IPS DF 19.7 (cell line): ENCODE data around the gene PNKD.
"Not testable (repeated sequence)": the region's sequence is repeated elsewhere in the genome, so short reads cannot be mapped to it uniquely, and the experiment has no call there.

Experiments
- DNase-seq: peaks from one replicate; pipeline ENCODE4 v3.0.0-alpha.2; 2013; ENCODE audit warnings: low read depth, low spot score

The PNKD gene

GRCh38 chr2:218291318-218292047, 21.2 kb downstream of the PNKD start:
- DNase-seq, result no peak

- no peak for DNase-seq
Measured at GRCh38 chr2:218292048-218293014, 22.0 kb downstream of the PNKD start, which contains the start of gene TMBIM1. TMBIM1 (minus strand) TSS chr2:218292503; CDS start chr2:218282141, 10,362 bp downstream.

- DNase-seq, result no peak
Measured at GRCh38 chr2:218293715-218294429, 23.6 kb downstream of the PNKD start.

GRCh38 chr2:218294430-218295022, 24.2 kb downstream of the PNKD start:
- no peak for DNase-seq

GRCh38 chr2:218295029-218295428, 24.7 kb downstream of the PNKD start:
- no peak for DNase-seq

- no peak for DNase-seq
Measured at GRCh38 chr2:218296200-218296599, 25.9 kb downstream of the PNKD start.

- no peak for DNase-seq
Measured at GRCh38 chr2:218296847-218297246, 26.5 kb downstream of the PNKD start.

- no peak for DNase-seq
Measured at GRCh38 chr2:218298314-218298875, 28.1 kb downstream of the PNKD start.

- no peak for DNase-seq
Measured at GRCh38 chr2:218300141-218300540, 29.8 kb downstream of the PNKD start.

GRCh38 chr2:218301176-218301819, 31.0 kb downstream of the PNKD start:
- DNase-seq, result peak; percentile 67

- no peak for DNase-seq
Measured at GRCh38 chr2:218305383-218305782, 35.1 kb downstream of the PNKD start.

- DNase-seq, result no peak
Measured at GRCh38 chr2:218306184-218306920, 36.0 kb downstream of the PNKD start.

- no peak for DNase-seq
Measured at GRCh38 chr2:218307415-218308090, 37.2 kb downstream of the PNKD start.

GRCh38 chr2:218310853-218311540, 40.7 kb downstream of the PNKD start:
- no peak for DNase-seq

- not testable (repeated sequence) for DNase-seq
Measured at GRCh38 chr2:218311541-218312266, 41.4 kb downstream of the PNKD start.

- no peak for DNase-seq
Measured at GRCh38 chr2:218312267-218312756, 42.0 kb downstream of the PNKD start.

- no peak for DNase-seq
Measured at GRCh38 chr2:218313356-218313755, 43.0 kb downstream of the PNKD start.

GRCh38 chr2:218314764-218315163, 44.4 kb downstream of the PNKD start:
- DNase-seq, result not testable (repeated sequence)
